LHCN-M2 (cell line): ENCODE results near the gene SLF2. TPM values are rescaled to one million over a fixed set of nuclear protein-coding genes. Genes with fewer than 3 reads are reported as not detected.
"Not testable (repeated sequence)": the region's sequence is repeated elsewhere in the genome, so short reads cannot be mapped to it uniquely, and the experiment has no call there.

Source experiments
- DNase-seq: peaks from one replicate; pipeline ENCODE4 v3.0.0-alpha.2; 2012; ENCODE audit warnings: low read depth
- total RNA-seq: library from RNA; depleted of rRNA; stranded (reverse); fragments of >200 nt; gene quantifications from 2 replicates; pipeline ENCODE4 v1.2.3, GENCODE V29; 2014

Gene SLF2
- total RNA-seq, 1 experiment from 2014 or later = 120 TPM

DNA sequence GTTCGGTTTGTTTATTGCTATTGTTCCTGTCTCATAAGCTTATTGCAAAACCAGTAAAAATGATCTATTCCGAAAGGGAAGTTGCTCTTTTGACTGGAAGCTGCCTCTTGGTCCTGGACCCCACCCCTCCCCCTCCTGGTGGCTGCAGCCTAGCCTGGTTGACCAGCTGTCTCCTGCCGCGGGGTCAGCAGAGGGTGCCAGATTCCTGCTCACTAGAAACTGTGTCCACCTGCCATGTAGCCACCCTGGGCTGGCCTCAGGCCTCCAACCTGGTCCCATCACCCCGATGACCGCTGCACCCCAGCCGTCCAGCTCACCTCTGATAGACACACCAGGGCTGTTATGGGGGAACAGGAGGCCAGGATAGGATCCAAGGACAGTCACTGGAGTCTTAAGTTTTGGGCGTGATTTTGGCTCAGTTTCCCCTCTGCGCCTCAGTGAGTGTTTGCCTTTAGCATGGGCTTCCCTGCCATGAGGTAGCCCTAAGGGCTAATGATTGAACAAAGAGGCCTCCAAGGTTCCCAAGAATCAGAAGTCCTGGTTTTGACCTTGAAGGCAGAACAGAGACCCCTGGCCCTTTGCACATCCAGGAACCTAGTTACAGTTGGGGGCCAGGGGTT lies 32.9 kb upstream of the SLF2 start:
- peak; percentile 58 for DNase-seq

DNA sequence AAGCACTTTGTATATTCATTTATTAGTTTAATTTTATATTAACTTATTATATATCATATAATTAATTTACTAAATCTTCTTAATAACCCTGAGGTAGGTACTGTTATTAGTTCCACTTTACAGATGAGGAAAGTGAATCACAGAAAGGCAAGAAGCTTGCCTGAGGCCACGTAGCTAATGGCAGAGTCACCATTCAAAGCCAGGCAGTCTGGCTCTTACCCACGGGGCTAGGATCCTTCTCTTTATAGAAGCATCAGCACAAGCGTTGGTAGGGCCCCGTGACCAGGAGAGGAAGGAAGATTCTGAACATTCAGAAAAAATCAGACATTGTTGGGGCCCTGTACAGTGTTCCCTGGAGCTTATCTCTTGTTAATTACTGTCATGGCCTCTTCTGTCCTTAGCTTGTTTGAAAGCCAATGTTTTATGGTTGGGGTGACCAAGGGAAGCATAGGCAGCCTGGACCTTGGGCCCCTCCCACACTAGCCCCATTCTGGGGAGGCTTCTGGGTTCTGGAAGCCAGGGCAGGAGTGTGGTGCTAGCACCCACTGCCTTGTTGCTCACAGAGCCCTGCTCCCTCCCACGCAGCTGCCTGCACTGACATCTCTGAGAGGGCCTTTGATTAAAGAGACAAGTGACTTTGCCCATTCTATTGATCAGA lies 31.1 kb upstream of the SLF2 start:
- no peak for DNase-seq

DNA sequence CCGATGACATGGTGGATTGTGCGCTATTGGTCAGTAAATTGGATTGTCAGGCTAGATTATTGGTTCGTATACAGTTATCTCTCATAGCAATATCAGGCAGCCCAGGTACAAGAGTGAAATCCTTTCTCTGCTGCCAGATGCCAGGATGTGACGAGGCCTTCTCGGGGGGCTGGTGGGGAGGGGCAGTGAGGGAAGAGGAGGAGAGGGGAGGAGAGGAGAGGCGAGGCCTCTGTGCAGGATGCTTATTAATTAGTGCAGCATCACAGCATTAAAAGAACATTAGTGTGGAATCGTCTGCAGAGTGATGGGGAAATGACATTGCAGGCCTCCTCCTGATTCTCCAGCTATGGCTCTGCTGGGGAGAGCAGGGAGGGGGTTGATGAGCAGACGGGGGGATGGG lies 30.5 kb upstream of the SLF2 start:
- DNase-seq = no peak

DNA sequence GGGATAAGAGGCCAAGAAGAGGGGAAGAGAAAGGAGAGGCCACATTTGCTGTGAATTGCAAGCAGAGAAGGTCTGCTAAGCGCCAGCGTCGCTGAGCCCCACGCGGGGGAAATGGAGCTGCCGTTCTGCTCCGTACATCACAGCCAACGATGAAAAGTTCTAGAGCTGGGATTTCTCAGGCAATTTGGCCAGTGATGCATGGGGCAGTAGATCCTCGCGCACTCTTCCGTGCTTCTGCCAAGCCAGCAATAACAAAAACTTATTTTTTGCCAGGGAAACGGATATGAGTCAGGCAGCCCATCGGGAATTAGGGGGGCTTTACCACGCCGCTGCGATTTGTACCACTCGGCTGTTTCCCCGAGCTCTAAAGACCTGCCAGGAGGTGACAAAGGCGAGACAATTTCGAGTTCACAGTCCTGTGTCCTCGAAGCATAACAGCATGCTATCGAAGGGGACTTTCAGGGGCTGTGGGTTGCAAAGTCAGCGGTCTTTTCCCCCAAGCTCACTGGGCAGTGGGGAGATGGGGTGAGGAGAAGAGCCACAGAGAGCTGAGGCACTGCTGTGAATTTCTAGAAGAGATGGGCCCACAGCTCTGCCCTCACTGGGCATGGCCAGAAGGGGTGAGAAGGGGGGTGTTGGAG lies 30.0 kb upstream of the SLF2 start:
- peak; percentile 90 for DNase-seq

DNA sequence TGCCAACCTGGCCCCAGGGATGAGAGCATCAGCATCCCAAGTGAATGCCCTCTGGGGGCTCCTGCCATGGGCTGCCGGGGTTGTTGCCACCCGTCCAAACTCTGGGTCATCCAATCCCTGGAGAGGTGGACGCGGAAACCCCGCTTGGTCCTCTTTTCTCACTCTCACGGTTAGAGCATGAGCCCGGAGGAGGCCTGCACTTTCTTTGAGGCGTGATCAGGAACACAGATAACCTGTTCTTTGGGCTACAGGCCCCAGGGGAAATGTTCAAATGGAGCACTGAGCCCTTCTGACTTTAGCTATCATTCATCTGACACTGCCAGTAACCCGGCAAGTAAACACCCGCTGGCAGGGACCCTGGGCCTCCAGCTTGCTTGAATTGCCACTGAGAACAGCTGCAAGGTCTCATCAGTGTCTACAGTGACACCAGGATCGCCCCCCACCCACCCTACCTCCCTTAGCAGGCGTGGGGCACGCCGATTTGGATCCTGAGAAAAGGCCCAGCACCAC lies 29.4 kb upstream of the SLF2 start:
- DNase-seq = peak; percentile 28

DNA sequence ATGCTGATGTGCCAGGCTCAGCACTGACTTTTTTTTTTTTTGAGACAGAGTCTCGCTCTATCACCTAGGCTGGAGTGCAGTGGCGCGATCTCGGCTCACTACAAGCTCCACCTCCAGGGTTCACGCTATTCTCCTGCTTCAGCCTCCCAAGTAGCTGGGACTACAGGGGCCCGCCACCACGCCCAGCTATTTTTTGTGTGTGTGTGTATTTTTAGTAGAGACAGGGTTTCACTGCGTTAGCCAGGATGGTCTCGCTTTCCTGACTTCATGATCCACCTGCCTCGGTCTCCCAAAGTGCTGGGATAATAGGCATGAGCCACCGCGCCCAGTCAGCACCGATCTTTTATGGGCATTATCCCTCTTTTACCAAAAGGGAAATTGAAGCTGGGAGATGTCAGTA lies 27.2 kb upstream of the SLF2 start:
- not testable (repeated sequence) for DNase-seq

DNA sequence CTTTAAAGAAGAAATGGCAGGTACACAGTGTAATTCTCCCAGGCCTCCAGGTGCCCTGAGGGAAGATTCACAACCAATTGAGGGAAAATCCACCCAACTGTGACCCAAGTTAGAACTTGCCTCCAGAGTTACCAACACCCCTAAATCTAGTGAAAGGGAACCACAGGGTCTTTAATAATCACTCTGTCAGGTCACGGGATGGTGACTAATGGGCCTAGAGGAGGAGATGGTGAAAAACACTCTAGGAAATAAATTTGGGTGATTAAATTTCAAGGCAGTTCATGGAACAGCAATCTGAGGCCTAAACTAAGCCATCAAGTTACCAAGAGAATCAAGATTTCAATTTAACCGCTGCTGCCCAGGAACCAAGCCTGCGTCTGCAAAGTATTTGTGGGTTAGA lies 26.7 kb upstream of the SLF2 start:
- peak; percentile 73 for DNase-seq

DNA sequence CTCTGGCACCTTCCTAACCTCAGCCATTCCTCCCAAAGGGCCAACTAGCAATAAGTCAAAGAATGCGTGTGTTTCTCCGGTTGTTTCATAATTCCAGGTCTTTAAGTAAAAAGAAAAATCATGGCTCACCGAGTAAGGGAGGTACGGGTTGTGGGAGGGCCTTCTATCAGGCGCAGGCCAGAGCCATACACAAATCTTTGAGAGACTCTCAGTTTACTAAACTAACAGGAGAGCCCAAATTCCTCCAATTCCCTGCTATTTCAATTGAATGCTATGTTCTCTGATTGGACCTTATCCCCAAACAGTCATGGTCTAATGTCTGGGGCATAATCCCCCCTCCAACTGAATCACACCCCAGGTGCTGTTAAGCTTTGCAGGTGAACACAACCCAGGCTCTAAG lies 26.2 kb upstream of the SLF2 start:
- no peak for DNase-seq

DNA sequence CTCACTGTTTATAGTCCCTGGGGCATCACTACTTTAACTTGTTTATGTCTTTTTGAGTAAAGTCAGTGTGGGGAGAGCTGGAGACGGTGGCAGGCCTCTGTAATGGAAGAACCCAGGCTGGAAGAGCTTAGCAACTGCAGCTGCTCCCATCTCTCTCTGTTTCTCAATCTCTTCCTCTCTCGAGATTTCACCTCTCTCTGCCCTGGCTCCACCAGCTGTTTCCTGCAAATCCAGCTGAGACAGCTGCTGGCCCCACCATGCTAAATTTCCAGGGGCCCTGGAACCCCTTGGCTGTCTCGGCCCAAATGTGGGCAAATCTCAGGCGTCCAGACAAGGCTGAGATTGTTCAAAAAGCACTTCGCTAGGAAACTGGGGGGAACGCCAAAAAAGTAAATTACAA lies 25.8 kb upstream of the SLF2 start:
- peak; percentile 96 for DNase-seq

DNA sequence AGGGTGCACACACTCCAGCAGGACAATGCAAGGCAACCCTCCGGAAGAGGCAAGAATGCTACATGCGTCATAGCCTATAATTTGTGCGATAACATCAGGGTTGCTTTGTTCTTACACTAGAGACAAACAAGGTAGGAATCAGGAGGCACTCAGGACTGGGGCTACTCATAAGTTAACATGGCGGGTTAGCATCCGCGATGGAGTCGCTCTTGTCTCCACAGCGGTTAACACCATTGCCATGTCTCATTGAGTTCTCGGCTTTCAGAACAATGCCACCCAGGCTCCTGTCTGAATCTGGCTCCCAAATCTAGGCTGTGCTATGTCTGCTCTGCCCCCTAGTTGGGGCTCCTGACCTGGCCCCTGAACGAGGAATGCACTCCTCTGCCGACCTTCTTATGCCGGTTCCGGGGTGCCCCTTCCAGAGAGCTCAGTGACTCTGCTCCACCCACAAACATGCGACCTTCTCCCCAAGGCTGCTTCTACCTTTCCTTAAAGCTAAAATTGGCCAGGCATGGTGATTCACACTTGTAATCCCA lies 24.9 kb upstream of the SLF2 start:
- DNase-seq = no peak

DNA sequence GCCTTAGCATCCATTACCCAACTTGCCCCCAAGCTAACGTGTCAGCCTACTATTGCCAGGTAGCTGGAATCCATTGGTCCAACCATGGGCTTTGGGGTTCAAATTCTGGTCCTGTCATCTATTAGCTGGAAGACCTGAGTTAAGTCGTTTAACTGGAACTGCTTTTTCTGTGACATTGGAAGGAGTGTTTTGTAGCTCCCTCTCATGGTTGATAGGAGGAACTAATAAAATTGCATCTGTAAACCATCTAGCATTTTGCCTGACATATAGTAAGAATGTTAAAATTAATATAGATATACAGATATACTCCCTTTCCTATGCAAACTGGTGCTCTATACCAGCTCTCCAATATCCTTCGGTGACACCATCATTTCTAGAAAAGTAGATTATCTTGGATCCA lies 23.8 kb upstream of the SLF2 start:
- DNase-seq = peak; percentile 59

DNA sequence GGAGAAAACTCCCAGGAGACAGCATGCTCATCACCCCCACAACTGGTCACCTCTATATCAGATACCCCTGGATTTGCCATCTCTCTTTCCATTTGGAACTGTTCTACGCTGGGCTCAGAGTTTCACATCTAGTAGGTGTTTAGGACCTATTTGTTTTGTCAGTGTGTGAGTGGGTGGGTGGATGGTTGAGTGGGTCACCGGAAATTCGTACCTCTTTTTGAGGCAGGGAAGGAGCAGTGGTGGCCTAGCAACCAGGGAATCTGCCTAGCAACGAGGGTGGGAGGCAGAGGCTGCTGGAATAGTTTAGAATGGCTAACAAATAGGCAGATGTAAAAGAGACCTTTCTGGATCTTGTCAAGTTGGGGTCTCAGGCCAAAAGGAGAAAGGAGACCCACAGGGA lies 23.2 kb upstream of the SLF2 start:
- DNase-seq = no peak

DNA sequence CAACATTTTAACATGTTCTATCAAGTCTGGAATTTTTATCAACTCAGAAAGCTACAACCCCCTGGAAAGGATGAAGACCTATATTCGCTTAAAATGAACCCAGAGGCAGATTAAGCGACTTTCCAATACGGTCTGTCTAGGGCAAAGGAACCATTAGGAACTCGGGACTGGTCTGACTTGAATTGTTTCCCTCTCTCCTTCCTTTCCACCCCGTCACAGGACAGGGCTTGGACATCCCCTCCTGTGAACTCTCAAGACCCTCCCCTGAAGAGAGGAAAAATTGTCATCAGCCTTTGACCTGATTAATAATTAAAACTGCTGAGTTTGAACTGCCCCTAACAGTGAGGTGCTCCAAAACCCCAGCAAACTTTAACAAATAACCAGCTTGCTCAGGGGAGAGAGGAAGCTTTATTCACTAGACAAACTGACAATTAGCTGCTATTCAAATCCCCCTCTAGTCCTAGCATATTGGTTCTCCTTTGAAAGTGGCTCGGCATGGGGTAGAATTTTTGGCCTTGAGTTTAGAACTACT lies 22.6 kb upstream of the SLF2 start:
- DNase-seq = no peak

DNA sequence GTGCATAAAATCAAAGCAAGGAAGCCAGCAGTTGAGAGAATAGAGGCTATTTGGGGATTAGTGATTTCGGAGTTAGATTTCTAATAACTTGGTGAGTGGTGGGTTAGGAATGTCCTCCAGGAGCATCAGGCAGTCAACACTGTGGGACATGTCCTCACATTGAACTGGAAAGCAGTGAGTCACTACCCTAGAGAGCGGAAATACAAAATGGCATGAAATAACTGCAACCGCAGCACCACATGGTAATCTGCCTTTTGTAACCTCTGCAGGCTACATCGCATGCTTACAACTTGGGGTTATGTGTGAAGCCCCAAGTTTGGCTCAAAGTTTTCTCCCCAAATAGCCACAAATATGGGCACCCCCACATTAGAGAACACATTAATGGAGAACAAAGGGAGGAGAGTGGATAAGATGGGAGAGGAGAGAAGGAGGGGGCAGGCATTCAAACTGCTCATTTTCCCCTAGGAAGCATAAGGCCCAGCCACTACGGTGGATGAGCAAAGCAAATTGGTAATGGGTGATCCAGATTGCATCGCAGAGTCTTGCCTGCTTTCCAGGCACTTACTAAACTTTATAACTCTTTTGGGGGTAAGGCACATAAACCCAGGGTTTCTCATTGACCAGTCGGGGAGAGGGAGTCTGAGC lies 22.0 kb upstream of the SLF2 start:
- DNase-seq = peak; percentile 100

DNA sequence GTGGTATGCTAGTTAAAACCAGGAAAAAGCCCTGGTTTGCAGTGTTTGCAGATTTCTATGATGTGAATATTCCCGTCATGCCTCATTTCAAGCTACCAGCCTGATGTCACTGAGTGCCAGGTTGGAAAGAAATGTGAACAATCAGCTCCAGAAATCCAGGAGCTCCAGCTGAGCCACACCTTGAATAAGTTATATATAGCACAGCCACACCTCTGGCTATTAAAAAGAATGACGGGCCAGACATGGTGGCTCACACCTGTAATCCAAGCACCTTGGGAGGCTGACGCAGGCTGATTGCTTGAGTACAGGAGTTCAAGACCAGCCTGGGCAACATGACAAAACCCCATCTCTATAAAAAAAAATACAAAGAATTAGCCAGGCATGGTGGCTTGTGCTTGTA lies 18.7 kb upstream of the SLF2 start:
- DNase-seq = no peak

DNA sequence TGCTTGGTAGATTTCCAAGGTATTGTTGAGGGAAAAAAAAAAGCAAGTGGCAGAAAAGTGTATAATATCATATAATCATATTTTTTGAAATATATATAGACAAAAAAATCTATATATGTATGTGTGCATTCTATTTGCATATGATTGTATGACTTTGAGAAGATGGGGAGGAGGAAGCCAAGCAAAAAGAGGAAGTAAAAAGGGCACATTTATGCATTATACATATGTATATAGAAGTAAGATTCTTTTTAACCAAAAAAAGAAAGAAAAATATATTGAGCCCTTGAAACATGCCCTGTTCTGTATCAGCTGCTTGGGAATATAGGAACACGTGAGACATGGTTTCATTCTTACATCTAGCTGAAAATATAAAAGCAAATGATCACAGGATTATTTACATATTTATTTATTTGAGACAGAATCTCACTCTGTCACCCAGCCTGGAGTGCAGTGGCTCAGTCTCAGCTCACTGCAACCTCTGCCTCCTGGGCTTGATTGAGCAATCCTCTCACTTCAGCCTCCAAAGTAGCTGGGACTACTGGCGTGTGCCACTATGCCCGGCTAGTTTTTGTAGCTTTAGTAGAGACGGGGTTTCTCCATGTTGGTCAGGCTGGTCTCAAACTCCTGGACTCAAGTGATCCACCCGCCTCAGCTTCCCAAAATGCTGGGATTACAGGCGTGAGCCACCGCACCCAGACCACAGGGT lies 18.0 kb upstream of the SLF2 start:
- DNase-seq = no peak

DNA sequence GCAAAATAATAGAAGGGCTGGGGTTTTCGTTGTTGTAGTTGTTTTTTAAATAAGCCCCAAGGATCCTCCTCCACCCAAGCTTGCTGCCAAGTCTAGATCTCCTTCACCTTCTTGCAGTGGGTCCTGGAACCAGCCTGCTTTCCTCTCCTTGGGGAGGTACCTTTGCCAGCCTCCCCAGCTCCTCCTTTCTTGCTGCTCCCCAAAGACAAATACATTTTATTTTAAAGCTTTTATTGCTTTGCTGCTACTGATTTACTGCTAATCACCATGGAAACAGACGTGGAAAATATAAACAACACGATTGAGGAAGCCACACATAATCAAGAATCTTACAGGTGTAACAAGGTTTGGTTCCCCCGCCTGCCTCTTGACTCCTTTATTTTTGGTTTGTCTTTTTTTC lies 17.4 kb upstream of the SLF2 start:
- DNase-seq = no peak

DNA sequence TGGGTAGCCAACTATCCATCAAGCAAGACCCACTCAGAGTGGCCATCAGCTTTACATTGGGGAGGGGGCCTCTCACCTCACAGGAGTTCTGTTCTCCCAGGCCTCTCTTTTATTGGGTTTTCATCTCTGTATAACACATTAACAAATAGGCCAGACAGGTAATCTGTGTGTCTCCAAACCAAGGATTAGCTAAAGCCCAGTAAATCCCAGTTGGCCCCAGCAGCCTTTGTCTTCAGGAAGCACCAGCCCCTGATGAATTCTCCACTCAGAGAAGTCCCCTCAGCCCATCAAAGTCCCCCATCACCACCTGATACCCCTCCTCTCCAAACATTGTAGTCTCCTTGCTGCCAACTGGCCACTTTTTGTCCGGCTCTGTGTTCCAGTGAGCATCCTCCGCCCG lies 16.9 kb upstream of the SLF2 start:
- DNase-seq = no peak

DNA sequence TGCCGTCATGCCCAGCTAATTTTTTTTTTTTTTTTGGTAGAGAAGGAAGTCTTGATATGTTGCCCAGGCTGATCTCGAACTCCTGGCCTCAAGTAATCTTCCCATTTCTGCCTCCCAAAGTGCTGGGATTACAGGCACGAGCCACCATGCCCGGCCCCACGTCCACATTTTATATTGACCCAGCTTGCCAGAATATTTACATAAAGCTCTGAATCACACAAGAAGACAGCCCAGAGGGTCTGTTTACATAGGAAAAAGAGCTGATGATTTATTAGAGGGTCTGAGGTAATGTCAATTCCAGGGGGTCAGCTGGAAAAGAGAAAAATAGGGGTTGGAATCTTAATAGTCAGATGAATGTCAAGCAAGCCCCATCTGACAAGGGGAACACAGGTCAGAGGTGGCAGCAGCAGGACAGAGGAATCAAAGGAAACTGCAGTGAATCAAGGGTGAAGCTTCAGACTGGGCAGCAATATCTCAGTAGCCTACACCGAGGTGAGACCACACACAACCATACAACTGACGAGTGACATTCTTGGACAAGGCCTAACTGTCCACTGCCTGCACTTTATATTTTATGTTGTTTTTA lies 15.8 kb upstream of the SLF2 start:
- DNase-seq = no peak

DNA sequence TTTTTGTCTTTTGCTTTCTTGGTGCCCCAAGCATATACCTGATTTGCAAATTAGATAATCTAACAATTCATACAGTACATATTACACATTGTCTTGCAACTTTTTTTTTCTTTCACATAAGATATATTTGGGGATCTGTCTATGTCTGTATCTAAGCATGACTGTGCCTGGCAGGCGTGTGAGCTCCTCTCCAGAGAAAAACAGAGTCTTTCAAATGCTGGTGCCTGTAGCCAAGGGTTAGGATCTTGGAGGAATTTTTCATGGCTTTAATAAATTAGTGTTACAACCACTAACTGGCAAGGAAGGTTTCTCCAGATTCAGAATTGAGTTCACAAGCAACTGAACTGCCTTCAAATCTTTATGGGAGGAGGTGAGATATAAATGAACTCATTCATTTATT lies 14.8 kb upstream of the SLF2 start:
- no peak for DNase-seq

DNA sequence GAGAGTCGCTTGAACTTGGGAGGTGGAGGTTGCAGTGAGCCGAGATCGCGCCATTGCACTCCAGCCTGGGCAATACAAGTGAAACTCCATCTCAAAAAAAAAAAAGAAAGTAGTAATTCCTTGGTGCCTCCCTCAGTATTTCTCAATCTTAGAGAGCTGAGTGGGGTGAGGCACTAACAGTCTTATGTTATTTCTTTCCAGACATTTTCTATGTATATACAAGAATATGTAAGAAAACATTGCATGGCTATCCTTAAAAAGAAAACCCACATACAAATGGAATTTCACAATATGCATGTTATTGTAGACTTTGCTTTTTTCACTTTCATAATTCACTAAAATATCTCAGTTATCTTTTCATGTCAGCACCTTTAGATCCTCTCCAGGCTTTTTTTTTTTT lies 13.6 kb upstream of the SLF2 start:
- no peak for DNase-seq
